Liver (tissue), 9 donors: ENCODE measurements around the gene GLRA3. TPM values are rescaled to one million over a fixed set of nuclear protein-coding genes. Genes with fewer than 3 reads are reported as not detected.

ENCODE experiments used
- DNase-seq: peaks from one replicate; pipeline ENCODE4 v3.0.0-alpha.2; 2017; ENCODE audit warnings: low spot score
- H3K27ac ChIP-seq, 2 donors: one replicate each; pipeline ENCODE4 v1.7.0; 2013; ENCODE audit warnings: inconsistent platforms in 2 of 2, low read length in 2 of 2, control low read depth in 1 of 2, low read depth in 1 of 2, mild to moderate bottlenecking in 1 of 2
- H3K27me3 ChIP-seq, 4 donors: one replicate each; pipeline versions ENCODE4 v1.6.1 to v1.7.0; 2013; ENCODE audit warnings: low read length in 3 of 4, inconsistent platforms in 1 of 4, mild to moderate bottlenecking in 1 of 4, moderate library complexity in 1 of 4; ENCODE audit not compliant: control insufficient read depth in 4 of 4, insufficient read depth in 4 of 4
- H3K36me3 ChIP-seq, 4 donors: one replicate each; pipeline versions ENCODE4 v1.6.1 to v1.7.0; 2013; ENCODE audit warnings: low read length in 3 of 4, mild to moderate bottlenecking in 3 of 4, low read depth in 1 of 4, moderate library complexity in 1 of 4; ENCODE audit not compliant: control insufficient read depth in 4 of 4, insufficient read depth in 3 of 4
- H3K4me1 ChIP-seq, 4 donors: one replicate each; pipeline versions ENCODE4 v1.6.1 to v1.7.0; 2013; ENCODE audit warnings: low read length in 3 of 4, mild to moderate bottlenecking in 3 of 4, moderate library complexity in 1 of 4; ENCODE audit not compliant: control insufficient read depth in 4 of 4, insufficient read depth in 4 of 4
- H3K4me3 ChIP-seq, 3 donors: one replicate each; pipeline versions ENCODE4 v1.6.1 to v1.7.0; 2013; ENCODE audit warnings: low read length in 3 of 3, control low read depth in 1 of 3, low read depth in 1 of 3, mild to moderate bottlenecking in 1 of 3
- H3K9ac ChIP-seq, 2 donors: one replicate each; pipeline ENCODE4 v1.7.0; 2013; ENCODE audit warnings: low read length in 2 of 2, mild to moderate bottlenecking in 2 of 2, moderate library complexity in 2 of 2, control low read depth in 1 of 2, low read depth in 1 of 2
- H3K9me3 ChIP-seq, 4 donors: one replicate each; pipeline versions ENCODE4 v1.6.1 to v1.7.0; 2013; ENCODE audit warnings: low read length in 3 of 4; ENCODE audit not compliant: control insufficient read depth in 4 of 4
- EGR1 ChIP-seq, 2 donors: IDR thresholded peaks; 2 replicates each; pipeline ENCODE4 v1.6.1; 2016 to 2018; ENCODE audit warnings: antibody characterized with exemption in 2 of 2, low read depth in 2 of 2
- FOXA2 ChIP-seq: IDR thresholded peaks from 2 replicates; pipeline ENCODE4 v1.6.1; 2016; ENCODE audit warnings: antibody characterized with exemption
- GABPA ChIP-seq, 2 donors: IDR thresholded peaks in 1 of 2; conservative IDR thresholded peaks in 1 of 2; 2 replicates each; pipeline ENCODE4 v1.6.1; 2016; ENCODE audit warnings: antibody characterized with exemption in 2 of 2, mild to moderate bottlenecking in 1 of 2, moderate library complexity in 1 of 2
- HNF4A ChIP-seq, 2 donors: conservative IDR thresholded peaks; 2 replicates each; pipeline ENCODE4 v1.6.1; 2016; ENCODE audit warnings: antibody characterized with exemption in 2 of 2, mild to moderate bottlenecking in 2 of 2
- HNF4G ChIP-seq: IDR thresholded peaks from 2 replicates; pipeline ENCODE4 v1.6.1; 2016; ENCODE audit warnings: antibody characterized with exemption
- JUND ChIP-seq, 2 donors: IDR thresholded peaks; 2 replicates each; pipeline ENCODE4 v1.6.1; 2016; ENCODE audit warnings: antibody characterized with exemption in 2 of 2
- NR2F2 ChIP-seq: IDR thresholded peaks from 2 replicates; pipeline ENCODE4 v1.6.1; 2016; ENCODE audit warnings: antibody characterized with exemption
- RAD21 ChIP-seq, 2 donors: IDR thresholded peaks; 2 replicates each; pipeline ENCODE4 v1.6.1; 2016; ENCODE audit warnings: antibody characterized with exemption in 2 of 2, mild to moderate bottlenecking in 2 of 2
- RXRA ChIP-seq, 2 donors: IDR thresholded peaks; 2 replicates each; pipeline ENCODE4 v1.6.1; 2017 to 2018; ENCODE audit warnings: antibody characterized with exemption in 2 of 2, mild to moderate bottlenecking in 1 of 2
- SP1 ChIP-seq: IDR thresholded peaks from 2 replicates; pipeline ENCODE4 v1.6.1; 2018; ENCODE audit warnings: antibody characterized with exemption, mild to moderate bottlenecking
- TAF1 ChIP-seq: conservative IDR thresholded peaks from 2 replicates; pipeline ENCODE4 v1.6.1; 2016; ENCODE audit warnings: antibody characterized with exemption, mild to moderate bottlenecking
- YY1 ChIP-seq: IDR thresholded peaks from 2 replicates; pipeline ENCODE4 v1.6.1; 2016; ENCODE audit warnings: antibody characterized with exemption, mild to moderate bottlenecking
- WGBS: extraction: QIAGEN DNeasy Blood & Tissue Kit; methylation state at CpG from one replicate; pipeline ENCODE4 v1.1.7; 2013; 5-methylcytosine and 5-hydroxymethylcytosine counted together
- polyA plus RNA-seq, 2 donors: library from polyadenylated mRNA; stranded (reverse) in 1 of 2; unstranded in 1 of 2; fragments of 200-250 nt in 1 of 2; fragments of >200 nt in 1 of 2; fragmentation: Nextera tagmentation in 1 of 2; extraction: Ambion mirVana in 1 of 2; gene quantifications; one replicate each; pipeline versions ENCODE4 v1.2.1 to v1.2.3, GENCODE V29; 2013 to 2015
- total RNA-seq, 2 donors: library from RNA; depleted of rRNA; stranded (reverse); fragments of >200 nt; gene quantifications; one replicate each; pipeline ENCODE4 v1.2.3, GENCODE V29; 2014
- TF ChIP-seq, protein P1 (sequence below): IDR thresholded peaks from 2 replicates; pipeline ENCODE4 v1.6.1; 2016; ENCODE audit warnings: antibody characterized with exemption
- TF ChIP-seq, protein P2 (sequence below): IDR thresholded peaks from 2 replicates; pipeline ENCODE4 v1.6.1; 2016; ENCODE audit warnings: antibody characterized with exemption, mild to moderate bottlenecking
- TF ChIP-seq, protein P3 (sequence below): IDR thresholded peaks from 2 replicates; pipeline ENCODE4 v1.6.1; 2016; ENCODE audit warnings: antibody characterized with exemption
- TF ChIP-seq, protein P4 (sequence below): IDR thresholded peaks from 2 replicates; pipeline ENCODE4 v1.6.1; 2016; ENCODE audit warnings: antibody characterized with exemption
- donor health status: healthy.
- donor health status: healthy.
- donor health status: healthy.
- donor health status: healthy.
- donor health status: healthy.

Gene GLRA3
- total and polyA plus RNA-seq, 4 donors = not detected

DNA sequence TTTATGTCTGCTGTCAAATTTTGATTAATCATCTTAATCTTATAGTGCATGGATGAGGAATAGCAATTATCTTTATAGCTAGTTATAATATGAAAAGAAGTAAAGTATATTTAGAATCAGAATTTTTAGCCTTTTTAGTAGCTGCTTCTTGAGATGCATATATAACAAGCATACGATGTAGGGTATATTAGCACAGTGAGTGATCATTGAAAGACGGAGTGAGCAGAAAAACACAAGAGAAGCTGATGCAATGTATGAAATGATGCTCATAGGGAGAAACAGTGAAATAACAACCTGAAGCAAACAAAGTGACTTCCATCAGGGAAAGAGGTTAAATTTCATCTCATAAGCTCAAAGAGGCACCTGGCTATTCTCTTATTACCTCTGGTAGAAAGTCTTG, 77.0 kb downstream of the GLRA3 start:
- H3K27me3 ChIP-seq = peaks cover 0 to 4% (median under 1%) of the 10 kb centered on the region in 4 donors
- H3K36me3 ChIP-seq = no peaks in the 10 kb centered on the region
- H3K4me3 ChIP-seq = no peak overlapping the region
- DNase-seq = no peak
- no peak overlapping the region for H3K9ac ChIP-seq
- H3K9me3 ChIP-seq = no peaks in the 10 kb centered on the region
- no peaks in the 10 kb centered on the region for H3K4me1 ChIP-seq
- 74% methylated on average over 2 of the region's 2 CpGs for WGBS
- no peak for TF ChIP-seq SP1
- no peak overlapping the region for H3K27ac ChIP-seq

DNA sequence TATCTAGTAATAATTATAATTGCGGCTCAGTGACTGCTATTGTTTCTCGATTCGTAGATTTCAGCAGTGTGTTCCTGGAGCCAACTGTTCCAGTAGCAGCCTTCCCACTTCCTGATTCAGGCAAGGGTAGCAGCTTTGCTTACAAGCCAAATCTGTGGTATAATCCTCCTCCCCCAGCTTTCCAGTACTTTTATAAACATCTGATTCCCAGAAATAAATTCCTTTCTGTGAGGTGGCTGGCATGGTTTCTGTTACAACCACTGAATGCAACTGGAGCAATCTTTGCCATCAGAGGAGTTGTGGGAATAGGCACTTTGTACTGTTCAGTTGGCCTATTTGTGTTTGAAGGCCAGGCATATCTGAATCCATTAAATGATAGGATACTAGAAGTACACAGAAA, 80.0 kb downstream of the GLRA3 start:
- Histone ChIP-seq H3K36me3 (no peaks in the 10 kb centered on the region), H3K9me3 (peaks cover 0 to 2% (median under 1%) of the 10 kb centered on the region in 4 donors), H3K27me3 (peaks cover 0 to 4% (median under 1%) of the 10 kb centered on the region in 4 donors), H3K9ac (no peak overlapping the region), H3K4me3 (no peak overlapping the region), H3K4me1 (no peaks in the 10 kb centered on the region), H3K27ac (no peak overlapping the region)
- WGBS = 82% methylated on average over 3 of the region's 3 CpGs
- TF ChIP-seq, protein P1, sequence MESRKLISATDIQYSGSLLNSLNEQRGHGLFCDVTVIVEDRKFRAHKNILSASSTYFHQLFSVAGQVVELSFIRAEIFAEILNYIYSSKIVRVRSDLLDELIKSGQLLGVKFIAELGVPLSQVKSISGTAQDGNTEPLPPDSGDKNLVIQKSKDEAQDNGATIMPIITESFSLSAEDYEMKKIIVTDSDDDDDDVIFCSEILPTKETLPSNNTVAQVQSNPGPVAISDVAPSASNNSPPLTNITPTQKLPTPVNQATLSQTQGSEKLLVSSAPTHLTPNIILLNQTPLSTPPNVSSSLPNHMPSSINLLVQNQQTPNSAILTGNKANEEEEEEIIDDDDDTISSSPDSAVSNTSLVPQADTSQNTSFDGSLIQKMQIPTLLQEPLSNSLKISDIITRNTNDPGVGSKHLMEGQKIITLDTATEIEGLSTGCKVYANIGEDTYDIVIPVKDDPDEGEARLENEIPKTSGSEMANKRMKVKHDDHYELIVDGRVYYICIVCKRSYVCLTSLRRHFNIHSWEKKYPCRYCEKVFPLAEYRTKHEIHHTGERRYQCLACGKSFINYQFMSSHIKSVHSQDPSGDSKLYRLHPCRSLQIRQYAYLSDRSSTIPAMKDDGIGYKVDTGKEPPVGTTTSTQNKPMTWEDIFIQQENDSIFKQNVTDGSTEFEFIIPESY = no peak
- no peak for TF ChIP-seq FOXA2
- TF ChIP-seq TAF1 = no peak
- TF ChIP-seq EGR1 (IDR thresholded peaks at IDR 0.05; ENCODE audit: low read depth in 2 of 2) = no peak
- no peak for TF ChIP-seq HNF4G
- TF ChIP-seq JUND (IDR thresholded peaks at IDR 0.05) = no peak
- no peak for TF ChIP-seq RXRA (IDR thresholded peaks at IDR 0.05)
- TF ChIP-seq GABPA (IDR thresholded peaks at IDR 0.05 in 1 of 2, conservative IDR thresholded peaks at IDR 0.05 in 1 of 2) = no peak
- TF ChIP-seq RAD21 (IDR thresholded peaks at IDR 0.05) = no peak
- TF ChIP-seq, protein P2, sequence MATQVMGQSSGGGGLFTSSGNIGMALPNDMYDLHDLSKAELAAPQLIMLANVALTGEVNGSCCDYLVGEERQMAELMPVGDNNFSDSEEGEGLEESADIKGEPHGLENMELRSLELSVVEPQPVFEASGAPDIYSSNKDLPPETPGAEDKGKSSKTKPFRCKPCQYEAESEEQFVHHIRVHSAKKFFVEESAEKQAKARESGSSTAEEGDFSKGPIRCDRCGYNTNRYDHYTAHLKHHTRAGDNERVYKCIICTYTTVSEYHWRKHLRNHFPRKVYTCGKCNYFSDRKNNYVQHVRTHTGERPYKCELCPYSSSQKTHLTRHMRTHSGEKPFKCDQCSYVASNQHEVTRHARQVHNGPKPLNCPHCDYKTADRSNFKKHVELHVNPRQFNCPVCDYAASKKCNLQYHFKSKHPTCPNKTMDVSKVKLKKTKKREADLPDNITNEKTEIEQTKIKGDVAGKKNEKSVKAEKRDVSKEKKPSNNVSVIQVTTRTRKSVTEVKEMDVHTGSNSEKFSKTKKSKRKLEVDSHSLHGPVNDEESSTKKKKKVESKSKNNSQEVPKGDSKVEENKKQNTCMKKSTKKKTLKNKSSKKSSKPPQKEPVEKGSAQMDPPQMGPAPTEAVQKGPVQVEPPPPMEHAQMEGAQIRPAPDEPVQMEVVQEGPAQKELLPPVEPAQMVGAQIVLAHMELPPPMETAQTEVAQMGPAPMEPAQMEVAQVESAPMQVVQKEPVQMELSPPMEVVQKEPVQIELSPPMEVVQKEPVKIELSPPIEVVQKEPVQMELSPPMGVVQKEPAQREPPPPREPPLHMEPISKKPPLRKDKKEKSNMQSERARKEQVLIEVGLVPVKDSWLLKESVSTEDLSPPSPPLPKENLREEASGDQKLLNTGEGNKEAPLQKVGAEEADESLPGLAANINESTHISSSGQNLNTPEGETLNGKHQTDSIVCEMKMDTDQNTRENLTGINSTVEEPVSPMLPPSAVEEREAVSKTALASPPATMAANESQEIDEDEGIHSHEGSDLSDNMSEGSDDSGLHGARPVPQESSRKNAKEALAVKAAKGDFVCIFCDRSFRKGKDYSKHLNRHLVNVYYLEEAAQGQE = no peak
- TF ChIP-seq, protein P3, sequence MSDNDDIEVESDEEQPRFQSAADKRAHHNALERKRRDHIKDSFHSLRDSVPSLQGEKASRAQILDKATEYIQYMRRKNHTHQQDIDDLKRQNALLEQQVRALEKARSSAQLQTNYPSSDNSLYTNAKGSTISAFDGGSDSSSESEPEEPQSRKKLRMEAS = no peak
- TF ChIP-seq, protein P4, sequence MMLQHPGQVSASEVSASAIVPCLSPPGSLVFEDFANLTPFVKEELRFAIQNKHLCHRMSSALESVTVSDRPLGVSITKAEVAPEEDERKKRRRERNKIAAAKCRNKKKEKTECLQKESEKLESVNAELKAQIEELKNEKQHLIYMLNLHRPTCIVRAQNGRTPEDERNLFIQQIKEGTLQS = no peak
- no peak for DNase-seq

DNA sequence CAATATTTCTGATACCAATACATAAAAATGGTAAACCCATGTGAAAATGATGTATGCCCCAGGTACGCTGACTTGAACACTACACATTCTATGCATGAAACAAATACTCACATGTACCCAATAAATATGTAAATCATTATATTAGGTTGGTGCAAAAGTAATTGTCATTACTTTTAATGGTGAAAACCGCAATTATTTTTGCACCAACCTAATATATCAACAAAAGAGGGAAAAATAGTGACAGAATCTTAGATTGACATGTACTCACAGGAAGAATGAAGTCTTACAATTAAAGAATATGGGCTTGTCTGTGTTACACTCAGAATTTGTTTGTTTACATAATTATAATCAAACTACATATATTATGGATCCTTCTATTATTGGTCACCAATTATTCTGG, 82.3 kb downstream of the GLRA3 start:
- H3K9ac ChIP-seq = no peak overlapping the region
- TF ChIP-seq HNF4G (no peak), NR2F2 (no peak), RAD21 (IDR thresholded peaks at IDR 0.05) (no peak), RXRA (IDR thresholded peaks at IDR 0.05) (no peak), HNF4A (conservative IDR thresholded peaks at IDR 0.05) (no peak), YY1 (no peak), JUND (IDR thresholded peaks at IDR 0.05) (no peak)
- TF ChIP-seq, protein P1 = no peak
- TF ChIP-seq, protein P2 = no peak

More for the DNA sequence above, 82.3 kb downstream of the GLRA3 start:
- H3K4me3 ChIP-seq = no peak overlapping the region
- H3K4me1 ChIP-seq = no peaks in the 10 kb centered on the region
- peaks cover 0 to 3% (median 0%) of the 10 kb centered on the region in 4 donors for H3K27me3 ChIP-seq
- H3K27ac ChIP-seq = no peak overlapping the region
- H3K36me3 ChIP-seq = no peaks in the 10 kb centered on the region
- H3K9me3 ChIP-seq = peaks cover 0 to 2% (median under 1%) of the 10 kb centered on the region in 4 donors
- 61% methylated on average over 2 of the region's 2 CpGs for WGBS
- DNase-seq = no peak
